Kidney capillary endothelial cell (primary cell): ENCODE data around the gene MYMX.
"Not testable (repeated sequence)": the region's sequence is repeated elsewhere in the genome, so short reads cannot be mapped to it uniquely, and the experiment has no call there.

Experiments used
- DNase-seq: peaks from one replicate; pipeline ENCODE4 v3.0.0-alpha.2; 2018; ENCODE audit warnings: low spot score

MYMX gene

GRCh38 chr6:44186635-44187025, 30.1 kb upstream of the MYMX start:
- DNase-seq, result no peak

GRCh38 chr6:44188819-44189218, 27.9 kb upstream of the MYMX start:
- DNase-seq, result no peak

GRCh38 chr6:44189257-44189656, 27.5 kb upstream of the MYMX start:
- DNase-seq, result no peak

- no peak for DNase-seq
Observed at GRCh38 chr6:44190715-44191114, 26.0 kb upstream of the MYMX start.

- DNase-seq, result peak; percentile 71
Observed at GRCh38 chr6:44192428-44193041, 24.2 kb upstream of the MYMX start.

GRCh38 chr6:44193307-44193910, 23.3 kb upstream of the MYMX start:
- no peak for DNase-seq

GRCh38 chr6:44194326-44194725, 22.4 kb upstream of the MYMX start:
- no peak for DNase-seq

GRCh38 chr6:44196351-44196750, 20.4 kb upstream of the MYMX start:
- not testable (repeated sequence) for DNase-seq

GRCh38 chr6:44198684-44199083, 18.0 kb upstream of the MYMX start:
- DNase-seq, result no peak

GRCh38 chr6:44199883-44200282, 16.8 kb upstream of the MYMX start:
- no peak for DNase-seq

- DNase-seq, result no peak
Observed at GRCh38 chr6:44201200-44201599, 15.5 kb upstream of the MYMX start.

- no peak for DNase-seq
Observed at GRCh38 chr6:44201638-44202303, 15.0 kb upstream of the MYMX start.

- DNase-seq, result no peak
Observed at GRCh38 chr6:44202332-44202971, 14.3 kb upstream of the MYMX start.

- DNase-seq, result no peak
Observed at GRCh38 chr6:44202972-44203750, 13.6 kb upstream of the MYMX start.

GRCh38 chr6:44203955-44204354, 12.8 kb upstream of the MYMX start:
- no peak for DNase-seq

- DNase-seq, result no peak
Observed at GRCh38 chr6:44207966-44208365, 8.8 kb upstream of the MYMX start.

- DNase-seq, result no peak
Observed at GRCh38 chr6:44211284-44211683, 5.4 kb upstream of the MYMX start.

- no peak for DNase-seq
Observed at GRCh38 chr6:44214307-44214706, 2.4 kb upstream of the MYMX start.

- no peak for DNase-seq
Observed at GRCh38 chr6:44217332-44218143, 812 bp downstream of the MYMX start.

- no peak for DNase-seq
Observed at GRCh38 chr6:44219053-44219814, 2.5 kb downstream of the MYMX start.
